ENCODE data around the gene CLDN20. TPM values are rescaled to one million over a fixed set of nuclear protein-coding genes. Genes with fewer than 3 reads are reported as not detected.

Gene CLDN20
- total and polyA plus RNA-seq, 2 donors (not counting 3 experiments of a cell fraction or from before 2014, with no cell fraction given) = not detected

GRCh38 chr6:155314092-155314772 lies 50.4 kb downstream of the CLDN20 start, which contains the start of gene TFB1M:
Gene TFB1M (minus strand): TSS chr6:155314484. CDS start chr6:155314428, 56 bp downstream.
- Histone ChIP-seq H3K9me1 (replicated peaks; ENCODE audit: control insufficient read depth, extremely low read depth, insufficient read depth, low read length) (no peaks in the 10 kb centered on the region), H3K9me3 (replicated peaks; ENCODE audit: control insufficient read depth, insufficient read depth, low read length) (no peaks in the 10 kb centered on the region), H3K4me1 (ENCODE audit: control insufficient read depth, extremely low read depth, insufficient read depth, low read length) (peaks cover 46% of the 10 kb centered on the region), H3K4me3 (replicated peaks in 1 of 3; ENCODE audit: insufficient read depth in 1 of 3, low read depth in 1 of 3, low read length in 3 of 3) (peak within 1 kb of the TSS; percentile 60 to 100 (median 97)), H3K27ac (ENCODE audit: insufficient read depth, low read depth, low read length) (peak within 1 kb of the TSS; percentile 90), H3K27me3 (ENCODE audit: control insufficient read depth in 2 of 2, insufficient read depth in 2 of 2, low read length in 2 of 2) (no peaks in the 10 kb centered on the region), H2AFZ (ENCODE audit: low read depth, low read length) (peak within 1 kb of the TSS; percentile 70), H3K4me2 (ENCODE audit: insufficient read depth, low read length) (peak within 1 kb of the TSS; percentile 97), H3K79me2 (ENCODE audit: control insufficient read depth, insufficient read depth, low read length) (peaks cover 28% of the 10 kb centered on the region), H3K9ac (replicated peaks; ENCODE audit: extremely low read depth, insufficient read depth, low read length) (peak within 1 kb of the TSS; percentile 99), H3K36me3 (ENCODE audit: control insufficient read depth in 2 of 2, extremely low read depth in 1 of 2, insufficient read depth in 2 of 2, low read length in 2 of 2) (peaks cover 0 to 3% of the 10 kb centered on the region in 2 experiments), H4K20me1 (replicated peaks; ENCODE audit: control insufficient read depth, extremely low read depth, insufficient read depth, low read length) (no peaks in the 10 kb centered on the region)
- DNase-seq (ENCODE audit: low read depth, low spot score) (peak; percentile 99), FAIRE-seq (peak; percentile 95)
- BruUV-seq (replicated peaks) = TSS peak; percentile 69
- CTCF ChIA-PET = interaction anchor here (0.5 to 2.1 kb wide), 10 partner anchors 11 to 638 kb away, joined by 3 to 11 read pairs (median 8); no protein-coding TSS in a partner anchor
- POLR2A ChIA-PET = interaction anchor here (0.6 to 1.3 kb wide), 2 partner anchors 13 to 26 kb away, joined by 3 to 4 read pairs; no protein-coding TSS in a partner anchor
- intact Hi-C loops (cut with micrococcal nuclease) = loop anchor here (1.0 to 10.0 kb wide), 10 partner anchors 41 to 1833 kb away; no protein-coding TSS in a partner anchor
- TF ChIP-seq FOS (IDR thresholded peaks at IDR 0.05; ENCODE audit: borderline replicate concordance, insufficient read depth, low read length) (no peak), POLR2A (IDR thresholded peaks at IDR 0.05; ENCODE audit: low read depth, low read length) (peak; percentile 85), GATA2 (IDR thresholded peaks at IDR 0.05; ENCODE audit: insufficient read depth, insufficient read length, low read depth, low read length) (no peak), POLR2AphosphoS5 (IDR thresholded peaks at IDR 0.05; ENCODE audit: insufficient read depth, low read depth, low read length) (peak; percentile 71), EZH2 (IDR thresholded peaks at IDR 0.05; ENCODE audit: borderline replicate concordance, low read depth, low read length, severe bottlenecking) (no peak), CTCF (IDR thresholded peaks at IDR 0.05; ENCODE audit: extremely low read depth in 1 of 2, insufficient read depth in 1 of 2, low read depth in 1 of 2, low read length in 2 of 2) (no peak)
- dilution Hi-C loops (cut with MboI; ENCODE audit: extremely low pct_ligation_motif_present, low sequenced_read_pairs) = no loop called here

All from endothelial cell of umbilical vein (primary cell).